K562 (cell line): ENCODE results near the gene CFL1. TPM values are rescaled to one million over a fixed set of nuclear protein-coding genes. Genes with fewer than 3 reads are reported as not detected.

Source experiments
- CBX2 ChIP-seq: fragments of 200-600 bp; sonication (generic); IDR thresholded peaks from one replicate; pipeline ENCODE4 v1.6.1; 2012; ENCODE audit warnings: mild to moderate bottlenecking, low read length, inconsistent platforms; ENCODE audit not compliant: insufficient read depth, poor library complexity, severe bottlenecking
- CREB3 ChIP-seq: fragments of 450-650 bp; conservative IDR thresholded peaks from 2 replicates; pipeline ENCODE4 v1.6.1; 2016; ENCODE audit warnings: missing genetic modification characterization, low read depth, mild to moderate bottlenecking, missing compliant biosample characterization, moderate library complexity
- IFI16 ChIP-seq: fragments of 250-450 bp; sonication (Bioruptor Pico); IDR thresholded peaks from 2 replicates; pipeline ENCODE4 v2.1.2; 2022; ENCODE audit warnings: mild to moderate bottlenecking, inconsistent platforms
- MYC ChIP-seq, 2 experiments: fragments of 250-450 bp in 1 of 2; sonication (Bioruptor Pico) in 1 of 2; IDR thresholded peaks; 2 replicates each; pipeline versions ENCODE4 v1.5.1 to v1.6.1; 2012 to 2021; ENCODE audit warnings: low read depth in 2 of 2, borderline replicate concordance in 1 of 2, improper control_type of control experiment in 1 of 2, low read length in 1 of 2, mild to moderate bottlenecking in 1 of 2, moderate library complexity in 1 of 2
- PCBP1 ChIP-seq: fragments of 200-400 bp; formaldehyde crosslinking; IDR thresholded peaks from 2 replicates; pipeline ENCODE4 v1.6.1; 2018; ENCODE audit warnings: mild to moderate bottlenecking, low read depth, low read length; ENCODE audit not compliant: poor library complexity, severe bottlenecking
- PCBP2 ChIP-seq: fragments of 200-400 bp; formaldehyde crosslinking; IDR thresholded peaks from 2 replicates; pipeline ENCODE4 v1.6.1; 2018; ENCODE audit warnings: low read length, low read depth, mild to moderate bottlenecking, moderate library complexity; ENCODE audit not compliant: poor library complexity, severe bottlenecking
- PREB ChIP-seq: sonication (generic); formaldehyde crosslinking; IDR thresholded peaks from 2 replicates; pipeline ENCODE4 v1.8.1; 2023; ENCODE audit warnings: mild to moderate bottlenecking, missing genetic modification reagents
- RAD51 ChIP-seq: fragments of 450-650 bp; IDR thresholded peaks from 2 replicates; pipeline ENCODE4 v1.7.1; 2016; ENCODE audit warnings: low read depth, mild to moderate bottlenecking, borderline replicate concordance
- RBBP5 ChIP-seq: fragments of 200-600 bp; sonication (generic); IDR thresholded peaks from 2 replicates; pipeline ENCODE4 v1.6.1; 2012; ENCODE audit warnings: borderline replicate concordance, mild to moderate bottlenecking, low read length, control low read depth, inconsistent platforms; ENCODE audit not compliant: insufficient read depth, poor library complexity, severe bottlenecking
- SPI1 ChIP-seq: IDR thresholded peaks from 2 replicates; pipeline ENCODE4 v1.6.1; 2011; ENCODE audit warnings: low read depth, low read length, control low read depth, borderline replicate concordance
- TGIF2 ChIP-seq: sonication (generic); formaldehyde crosslinking; IDR thresholded peaks from 2 replicates; pipeline ENCODE4 v1.8.1; 2022; ENCODE audit warnings: mild to moderate bottlenecking, missing genetic modification reagents, moderate library complexity
- ZNF347 ChIP-seq: fragments of 450-650 bp; formaldehyde crosslinking; IDR thresholded peaks from 2 replicates; pipeline ENCODE4 v1.4.0; 2020; ENCODE audit warnings: low read depth, mild to moderate bottlenecking, moderate library complexity
- ZNF589 ChIP-seq: fragments of 200-800 bp; sonication (Bioruptor generic); IDR thresholded peaks from 2 replicates; pipeline ENCODE4 v1.6.1; 2016; ENCODE audit warnings: low read depth, missing genetic modification characterization, missing compliant biosample characterization
- polyA plus RNA-seq, 8 experiments: library from polyadenylated mRNA; depleted of rRNA in 4 of 8; stranded (reverse) in 5 of 8; unstranded in 3 of 8; fragments of >200 nt; fragmentation: Nextera tagmentation in 2 of 8; fragmentation: Illumina TruSeq in 1 of 8; extraction: Ambion mirVana in 2 of 8; extraction: Trizol in 1 of 8; gene quantifications; 2 replicates each; pipeline versions ENCODE4 v1.2.1 to v1.2.3, GENCODE V29; 2011 to 2014; ENCODE audit warnings: inconsistent platforms in 1 of 8, missing spikeins in 1 of 8
- total RNA-seq, 7 experiments: library from RNA; depleted of rRNA in 6 of 7; stranded (reverse); fragments of >200 nt in 6 of 7; fragmentation: Illumina TruSeq in 2 of 7; extraction: Trizol in 2 of 7; gene quantifications; 2 replicates each; pipeline versions ENCODE4 v1.2.1 to v1.2.3, GENCODE V29; 2011 to 2021; ENCODE audit warnings: low replicate concordance in 1 of 7
- TF ChIP-seq, protein P1 (sequence below): fragments of 250-450 bp; sonication (Bioruptor Pico); IDR thresholded peaks from 2 replicates; pipeline ENCODE4 v1.5.0; 2021
- TF ChIP-seq, protein P2 (sequence below): fragments of 450-650 bp; formaldehyde crosslinking; IDR thresholded peaks from 2 replicates; pipeline ENCODE4 v1.4.0; 2020; ENCODE audit warnings: mild to moderate bottlenecking
- TF ChIP-seq, protein P3 (sequence below): conservative IDR thresholded peaks from 2 replicates; pipeline ENCODE4 v1.6.1; 2011; ENCODE audit warnings: low read depth, mild to moderate bottlenecking, low read length; ENCODE audit not compliant: control insufficient read depth
- TF ChIP-seq, protein P4 (sequence below), 3 experiments: fragments of 200-800 bp in 1 of 3; sonication (Bioruptor generic) in 1 of 3; sonication (generic) in 1 of 3; formaldehyde crosslinking in 1 of 3; IDR thresholded peaks; 2 replicates each; pipeline versions ENCODE4 v1.6.1 to v1.8.0; 2016 to 2022; ENCODE audit warnings: mild to moderate bottlenecking in 2 of 3, missing compliant biosample characterization in 2 of 3, missing genetic modification characterization in 2 of 3, missing genetic modification reagents in 1 of 3

Gene CFL1
- total and polyA plus RNA-seq, 9 of the 15 experiments (the other 6 are each of a cell fraction or from before 2014, with no cell fraction given) = 105 to 1,101 (median 859) TPM

- peak; percentile 78 for TF ChIP-seq MYC (IDR thresholded peaks at IDR 0.05; ENCODE audit: low read depth, low read length)
- peak; percentile 5; the same call in 1 of the 2 replicates for TF ChIP-seq MYC (CRISPR knock-in tag; IDR thresholded peaks at IDR 0.05; ENCODE audit: borderline replicate concordance, low read depth)
- no peak for TF ChIP-seq PCBP2
- TF ChIP-seq IFI16 (CRISPR knock-in tag) = no peak
- 0 out of 2 replicates have a peak, but pooled peaks have one; percentile 40 for TF ChIP-seq ZNF589 (CRISPR knock-in tag)
- peak; percentile 85 for TF ChIP-seq RBBP5
- TF ChIP-seq CBX2 = no peak
- TF ChIP-seq, protein P1, sequence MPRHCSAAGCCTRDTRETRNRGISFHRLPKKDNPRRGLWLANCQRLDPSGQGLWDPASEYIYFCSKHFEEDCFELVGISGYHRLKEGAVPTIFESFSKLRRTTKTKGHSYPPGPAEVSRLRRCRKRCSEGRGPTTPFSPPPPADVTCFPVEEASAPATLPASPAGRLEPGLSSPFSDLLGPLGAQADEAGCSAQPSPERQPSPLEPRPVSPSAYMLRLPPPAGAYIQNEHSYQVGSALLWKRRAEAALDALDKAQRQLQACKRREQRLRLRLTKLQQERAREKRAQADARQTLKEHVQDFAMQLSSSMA (CRISPR knock-in tag) = peak; percentile 17; the same call in 1 of the 2 replicates
- TF ChIP-seq, protein P2, sequence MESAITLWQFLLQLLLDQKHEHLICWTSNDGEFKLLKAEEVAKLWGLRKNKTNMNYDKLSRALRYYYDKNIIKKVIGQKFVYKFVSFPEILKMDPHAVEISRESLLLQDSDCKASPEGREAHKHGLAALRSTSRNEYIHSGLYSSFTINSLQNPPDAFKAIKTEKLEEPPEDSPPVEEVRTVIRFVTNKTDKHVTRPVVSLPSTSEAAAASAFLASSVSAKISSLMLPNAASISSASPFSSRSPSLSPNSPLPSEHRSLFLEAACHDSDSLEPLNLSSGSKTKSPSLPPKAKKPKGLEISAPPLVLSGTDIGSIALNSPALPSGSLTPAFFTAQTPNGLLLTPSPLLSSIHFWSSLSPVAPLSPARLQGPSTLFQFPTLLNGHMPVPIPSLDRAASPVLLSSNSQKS (CRISPR knock-in tag) = 0 out of 2 replicates have a peak, but pooled peaks have one; percentile 11
- TF ChIP-seq, protein P3, sequence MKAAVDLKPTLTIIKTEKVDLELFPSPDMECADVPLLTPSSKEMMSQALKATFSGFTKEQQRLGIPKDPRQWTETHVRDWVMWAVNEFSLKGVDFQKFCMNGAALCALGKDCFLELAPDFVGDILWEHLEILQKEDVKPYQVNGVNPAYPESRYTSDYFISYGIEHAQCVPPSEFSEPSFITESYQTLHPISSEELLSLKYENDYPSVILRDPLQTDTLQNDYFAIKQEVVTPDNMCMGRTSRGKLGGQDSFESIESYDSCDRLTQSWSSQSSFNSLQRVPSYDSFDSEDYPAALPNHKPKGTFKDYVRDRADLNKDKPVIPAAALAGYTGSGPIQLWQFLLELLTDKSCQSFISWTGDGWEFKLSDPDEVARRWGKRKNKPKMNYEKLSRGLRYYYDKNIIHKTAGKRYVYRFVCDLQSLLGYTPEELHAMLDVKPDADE = peak; percentile 62
- TF ChIP-seq ZNF347 = no peak
- TF ChIP-seq SPI1 = peak; percentile 64; the same call in 1 of the 2 replicates
- TF ChIP-seq RAD51 = no peak
- TF ChIP-seq PCBP1 = peak; percentile 92
- TF ChIP-seq, protein P4, sequence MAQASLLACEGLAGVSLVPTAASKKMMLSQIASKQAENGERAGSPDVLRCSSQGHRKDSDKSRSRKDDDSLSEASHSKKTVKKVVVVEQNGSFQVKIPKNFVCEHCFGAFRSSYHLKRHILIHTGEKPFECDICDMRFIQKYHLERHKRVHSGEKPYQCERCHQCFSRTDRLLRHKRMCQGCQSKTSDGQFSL (CRISPR knock-in tag; IDR thresholded peaks at IDR 0.05) = peak; percentile 69; the same call in 1 of the 2 replicates
- TF ChIP-seq, protein P4 (tag; IDR thresholded peaks at IDR 0.05) = no peak
- 0 out of 2 replicates have a peak, but pooled peaks have one; percentile 16 for TF ChIP-seq CREB3 (tag)
- 0 out of 2 replicates have a peak, but pooled peaks have one; percentile 94 for TF ChIP-seq PREB (CRISPR knock-in tag)
- peak; percentile 22; the same call in 1 of the 2 replicates for TF ChIP-seq TGIF2 (CRISPR knock-in tag)
These were observed 30.3 kb upstream of the CFL1 start, which contains the start of gene FIBP (continued) for GRCh38 chr11:65888163-65888814.
